NCI-H82 treated with DMSO at 0.1 percent for 48 hours (cell line): ENCODE measurements around the gene ARPP21.

Source experiments
- DNase-seq: peaks from one replicate; lab custom pipeline; 2025; ENCODE audit not compliant: unreplicated experiment; lab: John Stamatoyannopoulos, UW

ARPP21 gene

DNA sequence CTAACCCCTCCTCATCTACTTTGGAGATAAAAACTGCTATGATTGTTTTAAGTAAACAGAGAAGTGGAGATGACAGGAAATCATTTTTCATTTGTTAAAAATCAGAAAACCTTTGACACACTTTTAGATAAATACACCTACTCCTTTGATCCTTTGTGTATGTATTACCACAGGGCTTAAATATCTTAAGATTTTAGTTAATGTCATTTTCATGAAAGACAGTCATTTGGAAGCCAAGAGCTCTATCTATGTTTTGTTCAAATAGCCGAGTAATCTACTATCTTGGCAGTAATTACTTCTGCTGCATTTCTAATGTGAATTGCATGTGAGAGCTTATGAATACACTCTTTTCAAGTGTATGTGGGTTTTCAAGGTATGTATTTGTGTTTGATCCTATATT is 2.0 kb downstream of the ARPP21 start:
- DNase-seq = no peak

DNA sequence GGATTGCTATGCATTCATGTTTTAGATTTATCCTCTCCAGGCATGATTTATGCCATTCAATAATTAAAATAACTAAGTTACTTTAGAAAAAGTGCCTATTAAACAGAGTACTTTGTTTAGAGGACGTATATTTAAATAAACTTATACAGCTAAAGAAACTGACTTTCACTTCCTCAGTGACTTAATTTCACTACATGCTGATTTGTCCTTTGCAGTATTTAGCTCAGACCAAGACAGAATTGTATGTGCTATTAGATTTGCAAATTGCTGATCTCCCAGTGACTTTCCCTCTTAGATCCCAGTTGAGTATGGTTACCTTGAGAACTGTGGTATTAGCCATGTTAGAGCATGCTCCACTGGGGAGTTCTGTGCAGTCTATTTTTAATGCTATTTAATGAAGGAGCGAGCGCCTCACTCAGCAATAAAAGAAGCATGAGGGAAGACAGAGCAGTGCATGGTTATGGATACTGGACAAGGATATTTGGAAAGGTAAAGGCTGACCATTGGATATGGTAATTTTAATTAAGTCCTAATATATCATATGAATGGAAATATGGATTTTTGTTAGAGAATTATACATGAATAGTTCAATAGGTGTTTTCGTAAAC is 2.7 kb downstream of the ARPP21 start:
- DNase-seq = no peak

DNA sequence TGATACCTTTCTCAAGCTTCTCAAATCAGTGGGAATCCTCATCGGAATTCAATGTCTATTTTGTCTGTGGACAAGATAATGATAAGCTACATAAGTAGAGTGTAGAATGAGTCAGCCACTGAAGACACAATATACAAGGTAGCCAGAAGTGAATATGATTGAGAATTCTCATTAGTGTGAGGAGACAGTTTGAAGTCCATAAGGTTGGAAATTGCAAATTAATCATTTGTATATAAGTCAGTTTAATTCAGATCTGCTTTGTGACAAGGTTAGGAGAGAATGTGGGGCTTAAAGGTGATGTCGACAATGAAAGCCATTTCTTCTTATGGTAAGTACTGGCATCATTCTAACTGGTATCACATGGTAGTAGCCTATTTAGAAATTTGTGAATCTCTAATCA is 4.2 kb downstream of the ARPP21 start:
- no peak for DNase-seq

DNA sequence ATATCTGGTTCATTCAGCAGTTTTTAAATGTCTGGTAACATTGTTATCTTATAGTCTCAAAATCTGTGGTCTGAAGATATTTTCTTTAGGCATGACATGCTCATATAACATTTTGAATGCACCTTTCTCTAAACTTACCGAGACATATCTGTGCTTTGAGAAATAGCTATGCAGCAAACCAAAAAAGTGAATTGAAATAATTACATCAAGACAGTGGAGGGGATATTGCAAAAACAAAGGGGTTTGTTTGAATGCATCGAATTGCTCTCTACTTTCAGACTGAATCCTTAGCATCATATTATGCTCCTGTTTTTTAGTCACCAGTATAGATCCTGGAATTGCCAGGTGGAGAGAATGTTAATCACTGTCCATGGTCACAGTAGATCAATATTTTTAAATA is 5.1 kb downstream of the ARPP21 start:
- no peak for DNase-seq

- no peak for DNase-seq
Measured at GRCh38 chr3:35645189-35645588, 5.9 kb downstream of the ARPP21 start.

DNA sequence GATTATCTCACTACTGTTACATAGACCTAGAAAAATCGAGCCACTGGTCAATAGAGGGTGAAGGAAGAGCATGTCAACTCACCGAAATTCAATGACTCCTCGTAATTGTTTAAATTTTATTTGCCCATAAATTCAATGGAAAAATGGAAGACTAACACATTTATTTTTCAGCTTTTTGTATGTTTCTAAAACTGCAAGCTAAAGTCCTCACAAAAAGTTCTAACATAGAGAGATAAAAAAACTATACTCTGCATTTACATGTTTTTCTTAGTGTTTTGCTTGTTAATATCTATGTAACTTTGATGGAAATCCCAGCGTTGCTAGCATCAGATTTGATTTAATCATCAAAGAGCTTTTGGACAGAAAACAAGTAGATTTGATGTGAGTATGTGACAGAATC is 6.8 kb downstream of the ARPP21 start:
- DNase-seq = no peak

GRCh38 chr3:35647461-35647860 is 8.1 kb downstream of the ARPP21 start:
- no peak for DNase-seq

DNA sequence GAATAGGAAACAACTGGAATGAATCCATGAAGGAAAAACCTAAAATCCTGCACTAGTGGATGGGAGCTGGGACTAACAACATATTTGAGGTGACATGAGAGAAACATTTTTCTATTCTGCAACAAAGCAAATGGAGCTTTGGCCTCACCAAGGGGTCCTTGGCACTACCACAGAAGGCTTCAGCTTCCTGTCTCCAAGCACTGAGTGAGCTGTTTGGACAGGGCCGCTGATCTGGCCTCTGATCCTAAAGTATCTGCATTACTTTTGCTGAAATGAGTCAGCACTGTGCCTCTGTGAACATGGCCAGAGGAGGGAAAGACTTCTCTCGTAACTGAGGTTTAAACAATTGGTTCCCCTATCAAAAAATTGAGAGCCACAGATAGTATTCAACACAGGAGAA is 9.0 kb downstream of the ARPP21 start:
- DNase-seq = no peak

DNA sequence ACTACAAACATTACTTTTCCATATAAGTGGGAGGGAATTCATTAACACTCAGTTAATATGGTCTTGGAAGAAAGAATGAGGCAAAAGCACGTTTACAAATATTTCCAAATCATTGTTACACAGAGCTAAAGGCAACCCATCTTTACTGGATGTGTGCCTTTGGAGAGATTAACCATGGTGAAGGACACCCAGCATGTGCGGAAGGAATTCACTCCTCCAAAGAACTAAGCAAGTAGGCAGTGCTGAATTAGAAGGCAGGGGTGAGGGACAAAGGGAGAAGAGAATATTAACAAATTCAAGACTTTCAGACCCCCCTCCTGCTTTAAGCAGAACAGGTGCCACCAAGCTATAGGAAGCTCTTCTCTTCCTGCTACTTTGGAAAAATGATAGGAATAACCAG is 10.1 kb downstream of the ARPP21 start:
- DNase-seq = no peak

DNA sequence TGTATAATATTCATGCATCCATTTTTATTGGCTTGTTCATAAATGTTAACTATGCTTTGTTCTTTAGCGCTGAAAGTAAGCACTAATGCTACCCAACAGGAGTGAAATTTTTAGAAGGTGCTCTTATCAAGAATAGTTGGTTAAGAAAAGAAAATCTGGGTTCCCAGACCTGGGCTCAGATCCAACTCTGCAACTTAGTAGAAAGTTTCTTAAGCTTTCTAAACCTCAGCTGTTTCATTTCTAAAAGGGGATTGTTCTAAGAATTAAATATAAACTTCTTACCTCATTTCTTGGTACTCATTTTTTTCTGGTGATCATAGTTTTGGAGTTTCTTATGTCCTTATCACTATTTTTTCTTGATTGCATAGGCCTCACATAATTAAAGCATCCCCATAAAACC is 12.1 kb downstream of the ARPP21 start:
- DNase-seq = no peak

- no peak for DNase-seq
Measured at GRCh38 chr3:35651851-35652250, 12.5 kb downstream of the ARPP21 start.

DNA sequence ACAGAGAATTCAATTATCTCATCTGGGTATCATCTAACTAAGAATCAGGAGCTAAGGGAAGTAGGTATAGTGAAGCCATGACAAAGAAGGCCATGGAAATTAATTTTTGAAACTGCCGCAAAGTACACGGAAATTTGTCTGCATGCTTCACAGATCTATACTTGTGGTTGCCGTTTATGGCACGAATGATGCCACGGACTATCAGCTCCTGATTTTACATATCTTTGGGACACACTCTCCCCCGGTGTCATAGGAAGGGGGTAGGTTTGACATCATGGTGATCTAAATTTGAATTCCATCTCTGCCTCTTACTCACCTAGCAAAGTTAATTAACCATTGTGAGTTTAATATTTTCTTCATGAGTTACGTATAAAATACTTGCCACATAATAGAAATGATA is 14.0 kb downstream of the ARPP21 start:
- no peak for DNase-seq

GRCh38 chr3:35654476-35654875 is 15.2 kb downstream of the ARPP21 start:
- DNase-seq = no peak

DNA sequence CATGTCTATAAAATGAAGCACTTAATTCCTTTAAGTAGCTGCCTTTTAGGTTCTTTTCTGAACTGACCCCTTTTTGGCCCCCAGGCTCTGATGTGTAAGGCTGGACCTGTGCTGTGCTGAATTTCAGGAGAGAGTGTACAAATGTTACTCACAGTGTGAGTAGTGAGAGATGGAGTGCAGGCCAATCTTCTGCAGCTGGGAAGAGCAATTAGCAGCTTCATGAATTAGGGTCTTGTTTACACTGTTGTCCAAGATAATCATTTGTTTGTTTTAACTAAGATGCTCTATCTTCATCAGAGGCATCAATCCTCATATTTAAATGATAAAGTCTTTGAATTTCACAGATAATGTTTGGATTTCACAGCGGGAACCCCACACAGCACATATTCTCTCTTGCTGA is 19.4 kb downstream of the ARPP21 start:
- no peak for DNase-seq

DNA sequence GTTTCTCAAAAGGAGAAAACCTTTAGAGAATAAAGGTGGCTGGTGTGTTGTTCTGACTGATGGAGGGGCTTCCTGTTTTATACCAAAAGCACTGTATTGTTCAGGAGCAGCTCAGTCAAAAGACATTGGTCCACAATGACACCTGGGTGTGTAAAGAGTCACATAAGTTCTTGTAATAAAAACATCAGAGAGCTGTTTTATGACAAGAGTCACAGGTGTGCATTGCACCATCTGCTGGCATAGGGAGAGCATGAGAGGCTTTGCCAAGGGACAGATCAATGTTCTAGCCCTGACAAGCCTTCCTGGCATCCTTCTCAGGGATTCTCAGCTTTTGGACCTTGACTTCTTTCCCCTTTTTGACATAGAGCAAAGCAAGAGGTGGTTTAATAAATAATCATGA is 20.4 kb downstream of the ARPP21 start:
- no peak for DNase-seq

GRCh38 chr3:35663471-35663870 is 24.1 kb downstream of the ARPP21 start:
- no peak for DNase-seq

GRCh38 chr3:35664460-35664919 is 25.2 kb downstream of the ARPP21 start:
- DNase-seq = peak; percentile 91

- no peak for DNase-seq
Measured at GRCh38 chr3:35665390-35666055, 26.2 kb downstream of the ARPP21 start.

DNA sequence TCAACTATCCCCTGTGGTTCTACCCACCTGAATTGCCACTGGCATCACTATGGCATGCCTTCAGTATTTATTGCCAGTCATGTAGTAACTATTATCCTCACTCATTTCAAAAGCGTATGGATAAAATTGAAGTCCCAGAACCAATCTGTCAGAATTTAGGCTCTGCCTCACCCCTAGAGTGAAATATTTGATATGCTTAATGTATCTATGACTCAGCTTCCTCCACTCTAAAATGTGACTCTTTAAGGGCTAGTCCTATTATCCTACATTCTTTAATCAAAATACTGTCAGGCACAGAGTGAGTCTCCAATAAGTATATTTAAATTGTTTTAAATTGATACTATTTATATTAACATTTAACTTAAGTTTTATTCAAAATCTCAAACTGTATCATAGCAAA is 27.6 kb downstream of the ARPP21 start:
- DNase-seq = no peak

DNA sequence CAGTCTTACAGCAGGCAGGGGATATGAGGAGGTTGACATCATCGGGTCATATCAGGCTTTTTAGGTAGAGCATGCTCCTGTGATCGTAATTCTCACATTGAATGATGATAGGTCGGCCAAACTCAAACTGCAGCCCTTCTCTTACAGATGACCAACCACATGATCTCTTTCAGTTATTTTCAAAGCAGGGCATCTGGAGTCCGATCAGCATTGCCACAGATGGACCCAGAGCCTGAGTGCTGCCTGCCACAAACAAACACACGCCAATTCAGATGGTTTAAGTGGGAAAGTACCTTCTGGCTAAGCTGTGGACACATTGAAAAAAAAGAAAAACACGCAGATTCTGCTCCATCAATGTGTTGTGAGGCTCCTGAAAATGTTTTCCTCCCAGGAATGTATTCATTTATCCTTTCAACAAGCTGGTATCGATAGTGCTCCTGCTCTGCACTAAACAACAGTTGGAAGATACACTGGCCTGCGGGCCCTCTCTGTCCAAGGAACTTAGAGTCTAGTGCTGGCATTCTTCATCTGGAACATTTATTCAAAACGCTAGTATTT is 31.2 kb downstream of the ARPP21 start:
- no peak for DNase-seq

GRCh38 chr3:35671483-35671882 is 32.2 kb downstream of the ARPP21 start:
- no peak for DNase-seq

- no peak for DNase-seq
Measured at GRCh38 chr3:35673017-35673416, 33.7 kb downstream of the ARPP21 start.
